CD14-positive monocyte (primary cell): ENCODE measurements around the gene ZFP36L2. TPM values are rescaled to one million over a fixed set of nuclear protein-coding genes. Genes with fewer than 3 reads are reported as not detected.

ENCODE experiments used
- DNase-seq, 3 donors: peaks; one replicate each; pipeline ENCODE4 v3.0.0-alpha.2; 2011 to 2022
- H2AFZ ChIP-seq: 2 replicates; pipeline ENCODE4 v1.6.0; 2012; ENCODE audit warnings: mild to moderate bottlenecking, low read depth, low read length, inconsistent platforms; ENCODE audit not compliant: insufficient read depth, poor library complexity, severe bottlenecking
- H3K27ac ChIP-seq, 2 donors: 1 replicate in 1 of 2; 2 replicates in 1 of 2; pipeline ENCODE4 v1.5.1; 2012 to 2013; ENCODE audit warnings: low read length in 2 of 2, control low read depth in 1 of 2, inconsistent platforms in 1 of 2, low read depth in 1 of 2, mild to moderate bottlenecking in 1 of 2
- H3K27me3 ChIP-seq, 2 donors: one replicate each; pipeline versions ENCODE4 v1.6.0 to v1.6.1; 2011 to 2013; ENCODE audit warnings: low read length in 2 of 2; ENCODE audit not compliant: control insufficient read depth in 2 of 2, insufficient read depth in 2 of 2
- H3K36me3 ChIP-seq, 2 donors: replicated peaks in 1 of 2; 1 replicate in 1 of 2; 2 replicates in 1 of 2; pipeline versions ENCODE4 v1.5.1 to v1.6.1; 2012 to 2013; ENCODE audit warnings: low read length in 2 of 2, control low read depth in 1 of 2, inconsistent platforms in 1 of 2, mild to moderate bottlenecking in 1 of 2; ENCODE audit not compliant: insufficient read depth in 2 of 2, control insufficient read depth in 1 of 2
- H3K4me1 ChIP-seq, 2 donors: 1 replicate in 1 of 2; 2 replicates in 1 of 2; pipeline versions ENCODE4 v1.5.1 to v1.6.1; 2012 to 2013; ENCODE audit warnings: low read length in 2 of 2, control low read depth in 1 of 2, inconsistent platforms in 1 of 2, mild to moderate bottlenecking in 1 of 2, moderate library complexity in 1 of 2; ENCODE audit not compliant: insufficient read depth in 2 of 2, control insufficient read depth in 1 of 2
- H3K4me2 ChIP-seq: replicated peaks from 2 replicates; pipeline ENCODE3; 2012; ENCODE audit warnings: low read length, moderate library complexity, mild to moderate bottlenecking; ENCODE audit not compliant: poor library complexity, severe bottlenecking; ENCODE audit errors: extremely low read depth
- H3K4me3 ChIP-seq, 3 experiments: fragments of 200-600 bp in 1 of 3; sonication (generic) in 1 of 3; replicated peaks in 1 of 3; 1 replicate in 2 of 3; 2 replicates in 1 of 3; pipeline ENCODE4 v1.5.1; 2011 to 2013; ENCODE audit warnings: low read length in 3 of 3, mild to moderate bottlenecking in 3 of 3, control low read depth in 2 of 3, low read depth in 2 of 3, inconsistent platforms in 1 of 3, moderate library complexity in 1 of 3
- H3K79me2 ChIP-seq: 2 replicates; pipeline ENCODE4 v1.6.0; 2012; ENCODE audit warnings: mild to moderate bottlenecking, control low read depth, inconsistent platforms, low read length, moderate library complexity; ENCODE audit not compliant: insufficient read depth
- H3K9ac ChIP-seq: 2 replicates; pipeline ENCODE4 v1.6.0; 2017; ENCODE audit warnings: low read length, mild to moderate bottlenecking; ENCODE audit not compliant: insufficient read depth, poor library complexity, severe bottlenecking
- H3K9me3 ChIP-seq, 2 donors: replicated peaks in 1 of 2; 1 replicate in 1 of 2; 2 replicates in 1 of 2; pipeline versions ENCODE4 v1.5.1 to v1.6.1; 2012 to 2013; ENCODE audit warnings: low read length in 2 of 2, control low read depth in 1 of 2; ENCODE audit not compliant: control insufficient read depth in 1 of 2, insufficient read depth in 1 of 2
- H4K20me1 ChIP-seq: 2 replicates; pipeline ENCODE4 v1.6.0; 2012; ENCODE audit warnings: mild to moderate bottlenecking, low read length, control low read depth, moderate library complexity; ENCODE audit not compliant: insufficient read depth
- H3K27ac Mint-ChIP-seq, 7 donors: one replicate each; pipeline ENCODE4 v1.8.0; 2020; ENCODE audit warnings: mild to moderate bottlenecking in 7 of 7, mixed read lengths in 7 of 7, moderate library complexity in 6 of 7, inconsistent platforms in 2 of 7
- H3K27me3 Mint-ChIP-seq, 3 donors: one replicate each; pipeline ENCODE4 v1.8.0; 2021 to 2022; ENCODE audit warnings: low read depth in 3 of 3, mild to moderate bottlenecking in 3 of 3, mixed read lengths in 3 of 3, moderate library complexity in 3 of 3, inconsistent platforms in 1 of 3
- H3K36me3 Mint-ChIP-seq, 2 donors: one replicate each; pipeline ENCODE4 v1.8.0; 2020; ENCODE audit warnings: mixed read lengths in 2 of 2, inconsistent platforms in 1 of 2, mild to moderate bottlenecking in 1 of 2
- H3K4me1 Mint-ChIP-seq: one replicate; pipeline ENCODE4 v1.8.0; 2020; ENCODE audit warnings: mild to moderate bottlenecking, mixed read lengths
- H3K4me3 Mint-ChIP-seq, 2 donors: one replicate each; pipeline ENCODE4 v1.8.0; 2020; ENCODE audit warnings: mild to moderate bottlenecking in 2 of 2, mixed read lengths in 2 of 2, moderate library complexity in 1 of 2
- H3K9me3 Mint-ChIP-seq, 7 donors: one replicate each; pipeline ENCODE4 v1.8.0; 2020 to 2022; ENCODE audit warnings: mixed read lengths in 7 of 7, mild to moderate bottlenecking in 6 of 7, moderate library complexity in 6 of 7, inconsistent platforms in 2 of 7
- CTCF ChIP-seq: fragments of 200-600 bp; IDR thresholded peaks from one replicate; pipeline ENCODE4 v1.8.0; 2022; ENCODE audit warnings: antibody characterized with exemption, mild to moderate bottlenecking
- WGBS: methylation state at CpG from one replicate; pipeline ENCODE4 v1.1.5; 2013; ENCODE audit warnings: missing lambda C conversion rate; ENCODE audit not compliant: insufficient coverage; 5-methylcytosine and 5-hydroxymethylcytosine counted together
- intact Hi-C, 2 donors: fragments of 100-400 bp; cut with micrococcal nuclease; formaldehyde crosslinking; loops; one replicate each; pipeline versions ENCODE4 v1.15.0 to v1.15.1; 2023
- polyA plus RNA-seq, 3 donors: library from polyadenylated mRNA; depleted of rRNA in 1 of 3; unstranded in 2 of 3; stranded (reverse) in 1 of 3; fragments of 300-500 nt in 2 of 3; fragments of >200 nt in 1 of 3; fragmentation: Illumina TruSeq in 2 of 3; gene quantifications; 1 replicate in 2 of 3; 2 replicates in 1 of 3; pipeline ENCODE4 v1.2.3, GENCODE V29; 2012 to 2021

The ZFP36L2 gene
- polyA plus RNA-seq, 3 donors: 84.4 to 150 (median 88.3) TPM

- peaks cover 70 to 84% of the 10 kb centered on the region in 2 donors for H3K4me1 ChIP-seq
- TF ChIP-seq CTCF: no peak
- H3K4me3 Mint-ChIP-seq: no peak overlapping the region
- H3K36me3 Mint-ChIP-seq: peaks cover 8 to 16% of the 10 kb centered on the region in 2 donors
- H3K4me3 ChIP-seq: no peak overlapping the region
- peaks cover 9% of the 10 kb centered on the region for H4K20me1 ChIP-seq
- H3K27me3 Mint-ChIP-seq: peaks cover 0 to 3% (median 0%) of the 10 kb centered on the region in 3 donors
- H3K27me3 ChIP-seq: no peaks in the 10 kb centered on the region
- peaks cover 0 to 6% (median 0%) of the 10 kb centered on the region in 7 donors for H3K9me3 Mint-ChIP-seq
- no CpG with 5 or more reads among the region's 4 CpGs for WGBS
- intact Hi-C loops: no loop called here
- no peak overlapping the region for H3K9ac ChIP-seq
- peak overlapping the region in 6 of 7 donors; percentile 28 to 96 (median 70) for H3K27ac Mint-ChIP-seq
- H3K36me3 ChIP-seq: peaks cover 6 to 14% of the 10 kb centered on the region in 2 donors
- peaks cover 59% of the 10 kb centered on the region for H3K79me2 ChIP-seq
- H2AFZ ChIP-seq: no peak overlapping the region
- no peak for DNase-seq
- no peak overlapping the region for H3K27ac ChIP-seq
- H3K4me1 Mint-ChIP-seq: peaks cover 71% of the 10 kb centered on the region
- H3K4me2 ChIP-seq: no peak overlapping the region
- no peaks in the 10 kb centered on the region for H3K9me3 ChIP-seq
Measured at GRCh38 chr2:43230351-43230885, 4.0 kb upstream of the ZFP36L2 start.

- Histone ChIP-seq H3K4me3 (peak overlapping the region in 1 of 3 experiments; percentile 99), H3K4me1 (peaks cover 56 to 70% of the 10 kb centered on the region in 2 donors), H3K9me3 (no peaks in the 10 kb centered on the region), H3K4me2 (peak overlapping the region; percentile 90), H3K36me3 (peaks cover 12 to 28% of the 10 kb centered on the region in 2 donors), H3K79me2 (peaks cover 63% of the 10 kb centered on the region), H2AFZ (no peak overlapping the region), H3K27me3 (no peaks in the 10 kb centered on the region), H4K20me1 (peaks cover 23% of the 10 kb centered on the region), H3K27ac (peak overlapping the region; percentile 21 to 92), H3K9ac (no peak overlapping the region)
- Mint-ChIP-seq H3K4me3 (peak overlapping the region in 1 of 2 donors; percentile 30), H3K27me3 (peaks cover 0 to 3% (median 0%) of the 10 kb centered on the region in 3 donors), H3K9me3 (peaks cover 0 to 9% (median 2%) of the 10 kb centered on the region in 7 donors), H3K4me1 (peaks cover 59% of the 10 kb centered on the region), H3K36me3 (peaks cover 13 to 24% of the 10 kb centered on the region in 2 donors), H3K27ac (peak overlapping the region; percentile 94 to 98 (median 95))
- peak in 2 of 3 donors; percentile 21 to 27 for DNase-seq
- TF ChIP-seq CTCF: no peak
- intact Hi-C loops: loop anchor here (2.0 to 10.0 kb wide), 8 partner anchors 72 to 404 kb away; no protein-coding TSS in a partner anchor
- WGBS: 0% methylated on average over 1 of the region's 6 CpGs
Measured at GRCh38 chr2:43228756-43229659, 2.6 kb upstream of the ZFP36L2 start.
